Nephron (organoid): Measurements from ENCODE around the gene SERHL2.
A peak's percentile ranks its signal among the peaks of the same experiment; 100 is the strongest.
"Not testable (repeated sequence)": the region's sequence is repeated elsewhere in the genome, so short reads cannot be mapped to it uniquely, and the experiment has no call there.

Experiments
- H3K27ac Mint-ChIP-seq, 3 experiments: 2 replicates each; pipeline ENCODE4 v1.8.0; 2020; ENCODE audit warnings: mixed read lengths in 3 of 3, mild to moderate bottlenecking in 2 of 3, moderate library complexity in 1 of 3
- H3K27me3 Mint-ChIP-seq: 2 replicates; pipeline ENCODE4 v1.8.0; 2021; ENCODE audit warnings: low read depth, mild to moderate bottlenecking, moderate library complexity, mixed read lengths
- H3K36me3 Mint-ChIP-seq: 2 replicates; pipeline ENCODE4 v1.8.0; 2020; ENCODE audit warnings: low read depth, mixed read lengths
- H3K4me1 Mint-ChIP-seq: 2 replicates; pipeline ENCODE4 v1.8.0; 2020; ENCODE audit warnings: mixed read lengths
- H3K4me3 Mint-ChIP-seq, 3 experiments: 2 replicates each; pipeline ENCODE4 v1.8.0; 2020; ENCODE audit warnings: mild to moderate bottlenecking in 3 of 3, mixed read lengths in 3 of 3, moderate library complexity in 2 of 3
- H3K9me3 Mint-ChIP-seq: 2 replicates; pipeline ENCODE4 v1.8.0; 2020; ENCODE audit warnings: mixed read lengths
- CTCF ChIP-seq, 3 experiments: fragments of 200-600 bp; sonication (generic); IDR thresholded peaks; one replicate each; pipeline ENCODE4 v1.5.0; 2021; ENCODE audit warnings: antibody characterized with exemption in 3 of 3; ENCODE audit not compliant: unreplicated experiment in 3 of 3

The SERHL2 gene

DNA sequence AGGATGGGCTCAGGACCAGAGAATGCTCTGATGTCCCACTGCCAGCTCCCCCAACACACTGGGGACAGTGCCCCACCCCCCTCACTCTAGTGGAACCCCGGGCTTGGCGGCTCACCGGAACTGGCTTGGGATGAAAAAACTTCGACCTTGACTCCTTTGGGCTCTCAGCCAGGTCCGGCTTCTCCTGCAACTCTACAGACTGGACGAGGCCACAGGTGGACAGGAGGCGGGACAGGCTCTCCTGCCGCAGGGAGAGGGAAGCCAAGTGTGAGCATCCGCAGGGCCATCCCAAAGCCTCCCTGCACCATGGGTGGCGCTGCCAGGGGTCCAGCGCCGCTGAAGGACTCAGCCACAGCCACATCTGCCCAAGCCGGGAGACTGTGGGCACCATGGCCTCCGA lies 37.9 kb upstream of the SERHL2 start:
- H3K4me1 Mint-ChIP-seq: peaks cover 18% of the 10 kb centered on the region
- no peak for TF ChIP-seq CTCF (IDR thresholded peaks at IDR 0.05; ENCODE audit: unreplicated experiment in 3 of 3)
- no peak overlapping the region for H3K27ac Mint-ChIP-seq
- H3K4me3 Mint-ChIP-seq: no peak overlapping the region
- no peaks in the 10 kb centered on the region for H3K27me3 Mint-ChIP-seq
- no peaks in the 10 kb centered on the region for H3K9me3 Mint-ChIP-seq
- peaks cover 21% of the 10 kb centered on the region for H3K36me3 Mint-ChIP-seq

GRCh38 chr22:42517103-42517502 lies 36.7 kb upstream of the SERHL2 start:
- H3K36me3 Mint-ChIP-seq: peaks cover 16% of the 10 kb centered on the region
- H3K27ac Mint-ChIP-seq, H3K9me3 Mint-ChIP-seq, H3K27me3 Mint-ChIP-seq: not testable (repeated sequence)
- peak overlapping the region in 2 of 3 experiments; percentile 13 to 53 for H3K4me3 Mint-ChIP-seq
- peaks cover 23% of the 10 kb centered on the region for H3K4me1 Mint-ChIP-seq

DNA sequence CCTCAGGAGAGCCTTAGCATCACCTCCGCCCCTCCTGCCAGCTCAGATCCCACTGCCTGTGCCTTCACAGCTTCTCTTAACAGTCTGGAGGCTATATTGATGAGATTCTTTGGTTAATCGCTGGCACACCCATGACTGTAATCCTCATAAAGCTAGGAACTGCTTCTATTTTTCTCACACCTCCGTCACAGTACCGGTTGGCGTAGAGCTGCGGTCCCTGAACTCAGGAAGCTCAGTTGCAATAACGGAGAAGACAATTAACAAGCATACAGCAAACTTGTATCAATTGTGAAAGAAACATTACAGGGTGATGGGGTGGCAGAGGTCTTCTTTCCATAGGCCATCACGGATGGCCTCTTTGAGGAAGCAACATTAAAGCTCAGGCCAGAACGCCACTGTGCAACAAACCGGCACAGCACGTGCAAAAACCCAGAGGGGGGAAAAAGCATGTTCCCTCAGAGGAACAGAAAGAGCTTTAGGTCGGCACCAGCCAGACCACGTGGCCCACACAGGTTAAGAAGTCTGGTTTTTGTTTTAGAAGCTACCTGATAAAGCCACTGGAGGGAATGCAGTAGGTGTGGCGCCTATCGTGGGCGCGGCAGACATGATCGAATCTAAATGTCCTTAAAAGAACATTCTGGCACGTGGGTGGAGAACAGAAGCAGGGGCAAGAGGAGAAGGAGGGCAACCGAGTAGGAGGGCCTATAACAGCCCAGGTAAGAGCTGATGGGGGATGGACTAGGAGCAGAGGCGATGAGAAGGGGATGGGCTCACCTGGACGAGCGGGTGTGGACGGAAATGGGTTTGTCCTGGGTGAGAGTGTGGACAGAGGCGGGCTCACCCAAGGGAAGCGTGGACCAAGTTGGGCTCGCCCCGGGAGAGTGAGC lies 34.9 kb upstream of the SERHL2 start:
- Mint-ChIP-seq H3K36me3 (peaks cover 12% of the 10 kb centered on the region), H3K4me3 (peak overlapping the region; percentile 98 to 100 (median 99)), H3K27ac (peak overlapping the region in 2 of 3 experiments; percentile 57 to 84), H3K4me1 (peaks cover 18% of the 10 kb centered on the region)
- H3K27me3 Mint-ChIP-seq, H3K9me3 Mint-ChIP-seq: not testable (repeated sequence)

GRCh38 chr22:42519525-42520401 lies 34.0 kb upstream of the SERHL2 start, which contains the start of gene RRP7A:
TSS of gene RRP7A (minus strand) at chr22:42519796. CDS start at chr22:42519786, 10 bp downstream.
- TF ChIP-seq CTCF (IDR thresholded peaks at IDR 0.05; ENCODE audit: unreplicated experiment in 3 of 3): no peak
- Mint-ChIP-seq H3K4me1 (peaks cover 18% of the 10 kb centered on the region), H3K36me3 (peaks cover 12% of the 10 kb centered on the region), H3K27me3 (no peaks in the 10 kb centered on the region), H3K9me3 (no peaks in the 10 kb centered on the region), H3K27ac (peak within 1 kb of the TSS; percentile 70 to 86 (median 82)), H3K4me3 (peak within 1 kb of the TSS; percentile 98 to 100 (median 99))

DNA sequence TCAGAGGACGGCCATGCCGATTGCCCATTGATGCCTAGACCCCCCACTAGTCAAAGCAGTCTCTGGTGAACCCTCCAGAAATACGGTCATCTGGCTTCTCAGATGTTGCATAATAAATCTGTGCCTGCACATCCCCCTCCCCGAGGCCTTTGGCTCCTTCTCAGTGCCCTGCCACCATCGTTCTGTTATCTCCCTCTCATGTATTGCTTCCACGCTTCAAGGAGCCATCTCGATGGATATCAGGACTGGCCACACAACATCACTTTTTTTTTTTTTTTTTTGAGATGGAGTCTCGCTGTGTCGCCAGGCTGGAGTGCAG lies 32.6 kb upstream of the SERHL2 start:
- H3K9me3 Mint-ChIP-seq: no peaks in the 10 kb centered on the region
- no peak overlapping the region for H3K27ac Mint-ChIP-seq
- H3K36me3 Mint-ChIP-seq: peaks cover 6% of the 10 kb centered on the region
- peaks cover 18% of the 10 kb centered on the region for H3K4me1 Mint-ChIP-seq
- H3K27me3 Mint-ChIP-seq: peaks cover 4% of the 10 kb centered on the region
- H3K4me3 Mint-ChIP-seq: peak overlapping the region; percentile 96 to 99 (median 98)
- TF ChIP-seq CTCF (IDR thresholded peaks at IDR 0.05; ENCODE audit: unreplicated experiment in 3 of 3): no peak

- Mint-ChIP-seq H3K27ac (peak overlapping the region in 1 of 3 experiments; percentile 35), H3K27me3 (peaks cover 13% of the 10 kb centered on the region), H3K36me3 (peaks cover 3% of the 10 kb centered on the region), H3K9me3 (no peaks in the 10 kb centered on the region), H3K4me3 (peak overlapping the region; percentile 53 to 78 (median 68)), H3K4me1 (peaks cover 18% of the 10 kb centered on the region)
- no peak for TF ChIP-seq CTCF (IDR thresholded peaks at IDR 0.05; ENCODE audit: unreplicated experiment in 3 of 3)
Observed at GRCh38 chr22:42522546-42522945, 31.2 kb upstream of the SERHL2 start.
